ENCODE measurements around the gene PRRT4.

DNA sequence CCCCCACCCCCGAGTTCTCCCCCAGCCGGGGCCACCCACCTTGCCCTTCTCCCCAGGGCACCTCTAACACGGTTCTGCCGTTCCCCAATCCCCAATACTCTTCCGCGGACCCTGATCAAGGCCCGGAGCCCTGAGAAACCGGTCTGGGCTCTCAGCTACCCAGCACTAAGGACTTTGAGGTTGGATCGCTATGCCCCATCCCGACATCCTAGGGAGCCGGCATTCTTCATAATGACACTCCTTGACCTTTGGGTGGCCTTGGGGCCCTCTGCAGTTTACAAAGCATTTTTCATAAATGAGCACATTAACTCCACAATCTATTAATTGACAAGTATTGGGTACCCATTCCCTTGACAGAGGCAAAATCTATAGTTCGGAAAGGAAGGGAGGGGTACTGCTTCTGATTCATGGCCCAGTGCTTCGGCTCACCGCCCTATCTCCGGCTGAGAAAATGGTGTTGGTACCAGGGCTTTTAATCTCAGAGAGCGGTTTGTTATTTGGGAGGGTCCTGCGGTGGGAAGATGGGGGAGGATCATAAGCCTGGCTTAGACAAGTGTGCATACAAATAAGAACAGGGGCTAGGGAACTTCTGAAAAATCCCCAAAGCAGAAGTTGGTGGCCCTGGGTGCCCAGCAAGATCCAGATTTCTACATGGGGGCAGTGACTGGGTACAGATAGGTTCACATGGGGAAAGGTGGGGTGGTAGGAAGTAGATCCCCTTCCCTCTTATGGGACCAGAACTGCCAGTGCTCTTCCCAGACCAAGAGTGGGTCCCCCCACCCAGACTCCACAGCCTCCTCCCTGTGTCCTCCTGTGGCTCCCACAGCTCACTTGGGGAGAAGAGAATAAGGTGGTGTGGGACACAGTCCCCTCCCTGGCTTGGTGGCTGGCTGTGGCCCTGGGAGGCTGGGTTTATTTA lies 45.1 kb upstream of the PRRT4 start:
- TF ChIP-seq, protein P1, sequence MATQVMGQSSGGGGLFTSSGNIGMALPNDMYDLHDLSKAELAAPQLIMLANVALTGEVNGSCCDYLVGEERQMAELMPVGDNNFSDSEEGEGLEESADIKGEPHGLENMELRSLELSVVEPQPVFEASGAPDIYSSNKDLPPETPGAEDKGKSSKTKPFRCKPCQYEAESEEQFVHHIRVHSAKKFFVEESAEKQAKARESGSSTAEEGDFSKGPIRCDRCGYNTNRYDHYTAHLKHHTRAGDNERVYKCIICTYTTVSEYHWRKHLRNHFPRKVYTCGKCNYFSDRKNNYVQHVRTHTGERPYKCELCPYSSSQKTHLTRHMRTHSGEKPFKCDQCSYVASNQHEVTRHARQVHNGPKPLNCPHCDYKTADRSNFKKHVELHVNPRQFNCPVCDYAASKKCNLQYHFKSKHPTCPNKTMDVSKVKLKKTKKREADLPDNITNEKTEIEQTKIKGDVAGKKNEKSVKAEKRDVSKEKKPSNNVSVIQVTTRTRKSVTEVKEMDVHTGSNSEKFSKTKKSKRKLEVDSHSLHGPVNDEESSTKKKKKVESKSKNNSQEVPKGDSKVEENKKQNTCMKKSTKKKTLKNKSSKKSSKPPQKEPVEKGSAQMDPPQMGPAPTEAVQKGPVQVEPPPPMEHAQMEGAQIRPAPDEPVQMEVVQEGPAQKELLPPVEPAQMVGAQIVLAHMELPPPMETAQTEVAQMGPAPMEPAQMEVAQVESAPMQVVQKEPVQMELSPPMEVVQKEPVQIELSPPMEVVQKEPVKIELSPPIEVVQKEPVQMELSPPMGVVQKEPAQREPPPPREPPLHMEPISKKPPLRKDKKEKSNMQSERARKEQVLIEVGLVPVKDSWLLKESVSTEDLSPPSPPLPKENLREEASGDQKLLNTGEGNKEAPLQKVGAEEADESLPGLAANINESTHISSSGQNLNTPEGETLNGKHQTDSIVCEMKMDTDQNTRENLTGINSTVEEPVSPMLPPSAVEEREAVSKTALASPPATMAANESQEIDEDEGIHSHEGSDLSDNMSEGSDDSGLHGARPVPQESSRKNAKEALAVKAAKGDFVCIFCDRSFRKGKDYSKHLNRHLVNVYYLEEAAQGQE (IDR thresholded peaks at IDR 0.05) = no peak
- TF ChIP-seq CTCF (IDR thresholded peaks at IDR 0.05; ENCODE audit: low read depth, low read length, missing input control) (no peak), SP1 (IDR thresholded peaks at IDR 0.05) (no peak), YY1 (IDR thresholded peaks at IDR 0.05) (no peak)
- TF ChIP-seq, protein P2, sequence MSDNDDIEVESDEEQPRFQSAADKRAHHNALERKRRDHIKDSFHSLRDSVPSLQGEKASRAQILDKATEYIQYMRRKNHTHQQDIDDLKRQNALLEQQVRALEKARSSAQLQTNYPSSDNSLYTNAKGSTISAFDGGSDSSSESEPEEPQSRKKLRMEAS (IDR thresholded peaks at IDR 0.05) = no peak

Data from liver (tissue), 3 donors.